Stimulated activated CD8-positive, alpha-beta memory T cell treated with anti-CD3 and anti-CD28 coated beads, Interleukin-12 subunit alpha, Interleukin-12 subunit beta, amount 100 ng/mL, for 4 hours (primary cell): ENCODE measurements around the gene TTK.
"Not testable (repeated sequence)": the region's sequence is repeated elsewhere in the genome, so short reads cannot be mapped to it uniquely, and the experiment has no call there.

Experiments used
- DNase-seq: peaks from one replicate; pipeline ENCODE4 v3.0.0-alpha.2; 2020; ENCODE audit warnings: low read depth

TTK gene

DNA sequence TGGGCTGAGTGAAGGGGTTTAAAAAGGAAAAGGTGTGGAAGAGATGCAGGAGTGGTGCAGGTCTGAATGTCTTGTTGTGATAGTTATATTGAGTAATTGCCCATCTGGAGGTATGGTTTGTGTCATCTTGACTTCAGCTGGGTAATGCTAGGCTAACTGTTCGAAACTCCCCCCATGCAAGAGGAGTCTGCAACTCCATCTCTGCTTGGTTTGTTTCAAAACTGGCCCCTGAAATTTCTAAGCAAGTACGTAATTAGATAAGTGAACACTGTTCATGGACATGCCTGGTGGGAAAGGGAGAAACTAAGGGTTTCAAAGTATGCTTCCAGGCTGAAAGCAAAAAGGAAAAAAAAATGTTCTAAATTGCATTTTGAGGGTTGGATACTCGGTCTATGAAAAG, 17.1 kb downstream of the TTK start:
- no peak for DNase-seq

DNA sequence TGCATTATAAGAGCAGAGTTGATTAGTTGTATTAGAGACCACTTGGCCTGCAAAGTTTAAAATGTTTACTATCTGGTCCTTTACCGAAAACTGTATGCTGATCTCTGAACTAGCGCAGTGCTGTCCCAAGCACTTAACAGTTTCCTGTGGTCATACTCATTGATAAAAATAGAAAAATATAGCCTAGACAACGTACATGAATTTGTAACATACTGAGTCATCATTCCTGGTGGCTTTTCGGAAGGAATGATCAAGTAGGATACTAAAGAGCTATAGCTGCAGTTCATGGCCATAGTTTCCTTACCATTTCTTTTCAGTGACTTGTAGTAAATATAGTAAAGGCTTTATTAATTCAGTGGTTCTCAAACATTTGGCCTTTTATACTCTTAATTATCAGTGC, 18.4 kb downstream of the TTK start:
- DNase-seq: no peak

DNA sequence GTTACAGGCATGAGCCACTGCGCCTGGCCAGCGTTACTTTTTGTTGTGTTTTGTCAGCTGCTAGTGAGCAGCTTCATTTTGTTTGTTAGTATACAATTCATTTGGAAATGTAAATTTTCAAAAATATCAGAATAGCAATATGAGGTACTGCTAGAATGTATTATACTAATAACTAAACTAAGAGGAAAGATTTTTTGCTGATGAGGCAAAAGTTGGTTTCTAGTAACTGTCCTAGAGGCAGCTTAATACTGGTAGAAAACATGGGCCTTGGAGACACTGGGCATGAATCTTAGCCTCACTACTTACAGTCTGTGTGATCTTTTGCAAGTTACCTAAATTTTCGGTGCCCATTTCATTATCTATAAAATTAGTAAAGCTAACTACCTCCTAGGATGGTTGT, 24.1 kb downstream of the TTK start:
- no peak for DNase-seq

DNA sequence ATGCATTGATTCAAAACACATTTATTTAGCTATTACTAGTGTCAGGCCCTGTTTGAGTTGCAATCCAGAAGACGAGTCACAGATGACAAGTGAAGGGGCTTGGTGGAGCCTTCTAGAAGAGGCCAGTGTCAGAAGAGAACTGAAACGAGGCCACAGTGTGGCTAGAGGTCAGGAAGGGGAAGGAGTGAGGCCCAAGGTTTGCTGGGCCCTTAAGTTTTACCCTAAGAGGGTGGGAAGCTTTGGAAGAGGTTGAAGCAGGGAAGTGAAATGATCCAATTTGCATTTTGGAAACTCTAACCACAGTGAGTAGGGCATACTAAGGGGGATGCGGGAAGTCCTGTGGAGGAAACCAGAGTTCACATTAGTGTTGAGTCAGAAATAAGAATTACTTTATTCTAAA, 25.0 kb downstream of the TTK start:
- no peak for DNase-seq

DNA sequence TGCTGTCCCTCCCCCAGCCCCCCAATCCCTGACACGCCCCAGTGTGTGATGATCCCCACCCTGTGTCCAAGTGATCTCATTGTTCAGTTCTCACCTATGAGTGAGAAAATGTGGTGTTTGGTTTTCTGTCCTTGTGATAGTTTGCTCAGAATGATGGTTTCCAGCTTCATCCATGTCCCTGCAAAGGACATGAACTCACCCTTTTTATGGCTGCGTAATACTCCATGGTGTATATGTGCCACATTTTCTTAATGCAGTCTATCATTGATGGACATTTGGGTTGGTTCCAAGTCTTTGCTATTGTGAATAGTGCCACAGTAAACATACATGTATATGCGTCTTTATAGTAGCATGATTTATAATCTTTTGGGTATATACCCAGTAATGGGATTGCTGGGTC, 43.8 kb downstream of the TTK start:
- not testable (repeated sequence) for DNase-seq

DNA sequence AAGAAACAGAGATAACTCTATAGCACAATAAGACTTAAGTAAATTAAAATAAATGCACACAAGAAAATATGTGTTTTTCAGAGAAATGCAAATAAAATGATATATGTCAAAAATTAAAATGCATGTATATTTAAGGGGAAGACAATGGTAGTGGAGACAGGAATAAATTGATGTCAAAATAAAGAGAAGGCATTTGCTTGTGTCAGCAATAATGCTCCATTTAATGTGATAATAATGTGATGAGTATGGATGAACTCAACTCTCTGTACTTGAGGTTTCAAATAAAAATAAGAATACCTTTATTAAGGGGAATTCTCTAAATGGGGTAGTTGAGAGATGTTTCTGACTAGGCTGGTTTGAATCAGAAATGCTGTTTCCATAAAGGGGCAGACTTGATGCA, 56.3 kb downstream of the TTK start:
- DNase-seq: no peak

DNA sequence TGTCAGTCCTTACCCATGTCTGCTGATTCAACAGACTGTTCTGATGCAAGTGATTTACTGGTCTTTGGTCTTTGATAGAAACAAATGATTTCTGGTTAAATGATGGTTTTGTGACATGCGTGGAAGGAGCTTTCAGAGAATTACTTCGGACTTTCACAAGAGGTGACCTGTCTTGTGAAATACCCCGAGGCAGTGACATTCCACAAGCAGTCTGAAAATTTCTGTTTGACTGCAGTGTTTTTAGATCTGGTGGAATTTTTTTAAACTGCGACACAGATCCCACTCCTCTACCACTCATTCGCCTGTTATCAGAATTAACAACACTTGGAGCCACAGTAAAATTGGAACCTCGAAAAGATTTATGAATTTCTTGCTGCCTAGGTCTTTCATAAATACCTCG, 63.7 kb downstream of the TTK start:
- DNase-seq: not testable (repeated sequence)

DNA sequence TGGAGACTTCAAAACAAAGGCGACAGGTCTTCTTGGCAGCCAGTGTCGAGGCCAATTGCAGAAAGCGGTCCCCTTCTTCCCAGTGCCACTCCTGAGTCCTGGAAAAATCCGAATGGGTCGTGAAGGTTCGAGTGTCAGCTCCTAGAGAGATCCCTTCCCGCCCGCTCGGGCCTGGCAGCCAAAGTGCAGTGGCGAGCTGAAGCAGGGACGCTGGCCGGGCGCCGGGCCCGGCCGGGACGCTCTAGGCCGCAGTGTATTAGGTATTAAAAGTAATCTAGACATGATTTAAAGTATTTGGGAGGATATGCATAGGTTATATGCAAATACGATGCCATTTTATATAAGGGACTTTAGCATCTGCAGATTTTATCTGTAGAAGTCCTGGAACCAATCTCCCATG, 66.0 kb downstream of the TTK start:
- not testable (repeated sequence) for DNase-seq

DNA sequence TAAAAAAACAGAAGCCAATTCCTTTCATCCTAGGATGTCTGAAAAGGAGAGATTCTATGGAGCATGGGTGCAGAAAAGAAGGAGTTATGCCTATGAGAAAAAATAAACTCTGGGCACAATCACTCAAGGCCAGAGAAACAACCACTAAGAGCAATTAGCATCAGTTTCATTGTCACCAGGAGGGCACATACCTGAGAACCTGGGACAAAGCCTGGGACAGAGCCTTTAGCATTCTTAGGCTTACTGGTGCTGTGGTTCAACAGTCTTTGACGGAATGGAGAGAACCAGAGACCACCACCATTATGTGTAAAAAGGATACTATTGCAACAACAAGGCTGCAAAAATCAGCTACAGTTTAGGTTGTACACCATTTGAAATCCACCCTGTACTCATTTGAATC, 72.6 kb downstream of the TTK start:
- DNase-seq: no peak

DNA sequence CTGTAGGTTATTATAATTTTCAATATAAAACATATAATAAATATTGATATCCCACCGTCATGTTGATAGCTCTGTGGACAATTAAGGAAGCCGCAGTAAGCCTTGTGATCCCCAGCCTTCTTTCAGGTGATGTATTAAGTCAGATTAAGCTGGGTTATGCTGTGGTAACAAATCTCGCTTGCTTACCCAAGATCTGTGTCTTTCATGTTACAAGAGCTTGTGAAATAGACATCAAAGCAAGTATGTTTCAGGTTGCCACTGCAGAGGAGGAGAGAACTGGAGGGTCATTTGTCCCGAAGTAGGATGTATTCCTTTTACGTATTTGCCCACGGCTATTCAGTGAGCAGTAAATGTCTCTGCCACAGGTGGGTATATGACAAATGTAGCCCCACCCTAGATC, 84.2 kb downstream of the TTK start:
- no peak for DNase-seq

DNA sequence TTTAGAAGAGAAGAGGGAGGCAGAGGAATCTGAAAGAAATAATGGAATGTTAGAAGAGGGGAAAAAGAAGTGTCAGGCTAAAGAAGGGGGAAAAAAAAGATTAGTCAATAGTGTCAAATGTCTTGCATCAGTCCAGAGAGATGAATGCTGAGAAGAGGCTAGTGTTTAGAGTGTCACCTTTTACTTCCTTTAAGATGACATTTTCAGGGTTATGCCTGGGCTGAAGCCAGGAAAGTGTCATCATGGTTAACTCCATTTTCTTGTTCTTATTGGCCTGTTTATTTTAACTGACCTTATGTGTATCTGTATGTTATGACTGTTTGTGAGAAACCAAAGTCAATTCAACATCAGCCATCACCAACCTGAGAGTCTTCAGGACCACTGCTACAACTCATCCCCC, 87.1 kb downstream of the TTK start:
- DNase-seq: no peak
